GM10847 (cell line): ENCODE data around the gene SLC43A1.
A peak's percentile ranks its signal among the peaks of the same experiment; 100 is the strongest.

Source experiments
- POLR2A ChIP-seq: IDR thresholded peaks from 2 replicates; pipeline ENCODE4 v1.6.1; 2011; ENCODE audit not compliant: insufficient read length; ENCODE audit errors: extremely low read depth

Gene SLC43A1

DNA sequence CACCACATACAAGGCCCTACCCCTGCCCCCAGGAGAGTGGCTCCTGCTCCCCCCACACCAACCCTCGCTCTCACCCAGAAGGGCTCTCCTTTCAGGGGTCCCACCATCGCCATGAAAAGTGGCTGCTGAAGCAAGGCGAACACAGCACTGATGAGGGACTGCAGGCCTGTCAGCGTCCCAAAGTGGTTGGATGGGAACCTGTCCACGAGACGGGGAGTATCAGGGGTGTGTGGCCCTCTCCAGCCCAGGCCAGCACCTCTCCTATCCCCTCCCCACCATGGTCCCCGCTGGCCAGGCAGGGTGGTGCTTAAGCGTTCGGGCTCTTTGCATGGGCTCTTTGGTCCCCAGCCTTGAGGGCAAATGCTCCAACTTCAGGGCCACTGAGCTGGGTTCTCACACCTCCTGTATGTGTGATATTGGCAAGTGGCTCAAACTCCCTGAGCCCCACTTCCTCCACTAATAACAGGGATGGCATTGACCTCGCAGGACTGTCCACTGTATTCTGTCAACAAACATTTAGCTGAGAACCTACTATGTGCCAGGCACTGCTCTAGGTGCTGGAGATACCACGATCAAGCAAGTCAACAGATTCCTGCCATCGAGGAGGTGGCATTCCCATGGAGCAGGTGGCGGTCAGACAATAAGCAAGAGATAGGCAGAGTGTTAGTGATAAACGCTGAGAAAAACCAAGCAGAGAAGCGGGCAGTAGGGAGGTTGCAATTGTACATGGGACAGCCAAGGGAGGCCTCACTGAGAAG is 28.3 kb downstream of the SLC43A1 start:
- no peak for TF ChIP-seq POLR2A

DNA sequence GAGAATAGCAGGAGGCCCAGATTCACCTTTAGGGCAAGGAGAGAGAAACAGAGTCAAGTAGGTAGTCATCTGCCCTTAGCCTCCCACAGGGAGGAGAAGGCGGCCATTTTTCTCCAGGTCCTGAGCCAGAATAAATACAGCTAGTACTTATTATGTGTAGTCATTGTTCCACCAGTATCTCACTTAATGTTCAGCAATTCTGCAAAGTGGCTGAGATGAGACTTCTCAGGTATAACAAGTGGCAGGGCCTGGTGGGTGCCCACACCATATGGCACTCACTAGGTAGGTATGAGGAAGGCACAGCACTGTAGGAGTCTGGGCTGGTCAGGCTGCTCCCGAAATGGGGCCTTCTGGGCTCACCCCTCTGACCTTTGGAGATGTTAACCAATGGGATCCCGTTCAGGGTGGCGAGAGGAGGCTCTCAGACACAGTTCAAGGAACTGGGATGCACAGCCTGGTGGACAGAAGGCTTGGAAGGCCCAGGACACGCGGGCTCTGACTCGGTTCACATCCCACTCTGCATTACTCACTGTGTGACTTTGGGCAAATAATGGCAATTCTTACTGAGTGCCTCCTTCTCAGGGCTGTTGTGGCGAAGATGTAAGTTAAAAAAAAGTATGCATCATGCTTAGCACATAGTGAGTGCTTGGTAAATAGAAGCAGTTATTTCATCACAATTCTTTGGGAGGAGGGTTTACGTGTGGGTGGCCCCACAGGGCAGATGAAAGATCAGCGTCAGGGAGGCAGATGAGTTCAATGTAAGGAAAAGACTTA is 30.1 kb downstream of the SLC43A1 start:
- TF ChIP-seq POLR2A, result no peak

DNA sequence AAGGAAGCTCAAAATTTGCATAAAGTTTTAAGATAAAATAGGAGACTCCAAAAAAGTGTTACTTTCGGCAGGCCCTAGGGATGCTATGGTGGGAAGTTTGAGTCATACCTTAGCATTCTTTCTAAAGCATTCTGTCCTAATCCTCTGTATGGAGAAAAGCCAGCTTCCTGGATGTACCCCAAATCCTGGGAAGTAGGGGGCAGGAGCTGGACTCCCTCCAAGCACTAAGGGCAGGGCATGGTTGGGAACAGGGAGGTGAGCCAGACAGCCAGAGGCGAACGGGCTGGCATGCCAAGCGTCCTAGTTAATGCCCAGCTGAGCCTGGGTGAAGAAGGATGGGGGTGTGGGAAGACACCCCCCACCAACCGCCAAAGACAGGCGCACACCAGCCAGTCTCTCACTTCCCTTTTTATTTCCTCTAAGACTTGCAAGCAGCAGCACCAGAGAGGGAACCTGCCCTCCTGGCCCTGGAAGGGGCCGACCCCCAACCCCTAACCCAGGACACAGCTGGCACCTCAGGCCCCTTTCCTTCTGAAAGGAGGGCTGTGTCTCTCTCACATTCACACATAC is 31.3 kb downstream of the SLC43A1 start:
- TF ChIP-seq POLR2A, result no peak

DNA sequence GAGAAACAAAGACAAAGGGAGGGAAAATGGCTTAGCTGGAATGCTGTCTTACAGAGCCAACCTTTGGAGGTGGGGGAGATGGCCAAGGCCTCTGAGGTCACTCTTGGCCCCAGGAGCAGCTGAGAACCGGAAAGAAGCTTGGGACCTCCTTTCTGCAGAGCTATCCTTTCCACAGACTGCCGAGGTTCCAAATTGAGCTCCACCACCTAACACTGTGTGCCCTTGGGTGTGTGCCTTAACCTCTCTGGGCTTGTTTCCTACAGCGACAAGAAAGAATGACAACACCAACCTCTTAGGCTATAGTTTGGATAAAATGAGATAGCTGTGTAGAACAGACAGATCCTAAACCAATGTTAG is 32.0 kb downstream of the SLC43A1 start:
- no peak for TF ChIP-seq POLR2A

DNA sequence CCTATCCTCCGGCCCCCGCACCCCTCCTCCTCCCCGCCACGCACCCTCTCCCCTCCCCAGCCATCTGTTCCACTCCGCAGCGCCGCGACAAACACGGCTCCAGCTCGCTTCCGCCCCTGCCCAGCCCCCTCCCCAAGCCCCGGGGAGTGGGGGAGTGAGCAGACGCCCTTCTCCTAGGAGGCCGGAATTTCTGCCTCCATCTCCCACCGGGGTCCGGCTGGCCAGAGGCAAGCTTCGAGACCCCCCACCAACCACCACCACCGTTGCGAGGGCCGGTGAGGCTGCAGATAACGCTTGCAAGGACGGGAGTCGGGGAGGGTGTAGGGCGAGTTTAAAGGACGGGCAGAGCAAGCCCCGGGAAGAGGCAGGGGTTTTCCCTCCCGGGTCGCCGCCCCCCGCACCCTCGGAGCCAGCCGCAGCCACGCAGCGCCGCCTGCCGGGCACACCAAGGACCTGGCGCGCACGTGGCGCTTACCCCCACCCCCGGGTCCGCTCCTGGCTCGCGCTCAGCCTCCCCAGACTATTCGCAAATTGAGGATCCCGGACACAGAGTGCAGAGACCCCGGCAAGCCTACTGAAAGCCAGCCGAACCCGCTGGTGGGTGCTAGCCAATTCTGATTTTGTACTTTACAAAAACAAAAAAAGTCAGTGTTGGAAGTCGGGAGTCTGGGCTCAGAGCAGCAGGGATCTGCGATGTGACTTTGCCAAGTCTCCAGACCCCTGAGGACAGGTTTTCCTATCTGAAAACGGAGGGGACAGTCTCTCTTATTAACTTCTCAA is 32.5 kb downstream of the SLC43A1 start:
- no peak for TF ChIP-seq POLR2A

DNA sequence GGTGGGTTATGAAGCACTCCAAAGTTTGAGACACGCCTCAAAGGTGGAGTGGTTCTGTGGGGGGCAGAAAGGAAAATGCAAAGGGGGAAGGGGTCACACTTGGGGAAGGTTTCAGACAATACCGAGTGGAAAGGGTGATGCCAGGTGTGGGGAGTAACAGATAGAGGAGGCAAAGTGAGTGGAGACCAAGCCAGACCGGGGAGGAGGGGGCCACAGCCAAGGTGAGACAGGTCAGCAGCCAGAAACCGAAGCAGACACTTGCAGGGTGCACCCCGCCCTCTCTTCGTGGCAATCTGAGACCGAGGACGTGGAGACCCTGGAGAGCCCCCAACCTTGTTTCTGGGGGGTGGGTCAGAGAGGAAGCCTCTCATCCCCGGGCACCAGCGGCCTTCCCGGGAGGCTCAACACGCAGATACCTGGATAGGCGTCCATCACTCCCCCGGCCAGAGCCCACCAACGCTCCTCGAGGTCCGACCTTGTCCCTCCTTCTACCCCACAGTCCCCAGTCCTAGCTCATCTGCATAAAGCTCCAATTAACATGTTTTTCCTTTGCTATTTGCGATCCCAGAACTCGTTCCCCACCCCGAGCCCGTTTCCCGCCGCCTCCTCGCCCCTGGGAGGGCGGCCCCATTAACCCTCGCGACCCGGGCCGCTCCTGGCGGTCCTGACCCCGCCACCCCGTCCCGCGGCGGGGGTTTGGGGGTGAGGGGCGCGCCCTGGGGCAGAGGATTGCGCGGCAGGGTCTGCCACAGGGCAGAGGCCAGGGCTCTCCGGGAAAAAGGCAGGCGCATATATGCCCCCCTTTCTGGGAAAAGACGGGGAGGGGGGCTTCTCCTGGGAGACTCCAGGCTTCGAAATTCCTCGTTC is 33.4 kb downstream of the SLC43A1 start:
- no peak for TF ChIP-seq POLR2A

DNA sequence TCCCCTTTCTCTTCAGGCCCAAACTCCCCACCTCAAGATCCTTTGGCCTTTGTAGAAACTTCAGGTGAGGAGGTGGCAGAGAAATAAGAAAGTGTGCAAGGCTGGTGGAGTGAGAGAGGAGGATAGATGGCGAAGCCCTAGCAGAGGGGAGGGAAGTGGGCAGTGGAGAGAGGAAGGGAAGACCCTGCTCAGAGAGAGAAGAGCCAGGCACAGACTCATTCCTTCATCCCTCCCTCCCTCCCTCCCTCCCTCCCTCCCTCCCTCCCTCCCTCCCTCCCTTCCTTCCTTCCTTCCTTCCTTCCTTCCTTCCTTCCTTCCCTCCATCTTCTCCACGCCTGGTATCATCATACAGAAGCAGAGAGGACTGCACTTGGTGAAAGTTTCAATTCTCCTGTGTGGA is 34.2 kb downstream of the SLC43A1 start:
- TF ChIP-seq POLR2A, result no peak

DNA sequence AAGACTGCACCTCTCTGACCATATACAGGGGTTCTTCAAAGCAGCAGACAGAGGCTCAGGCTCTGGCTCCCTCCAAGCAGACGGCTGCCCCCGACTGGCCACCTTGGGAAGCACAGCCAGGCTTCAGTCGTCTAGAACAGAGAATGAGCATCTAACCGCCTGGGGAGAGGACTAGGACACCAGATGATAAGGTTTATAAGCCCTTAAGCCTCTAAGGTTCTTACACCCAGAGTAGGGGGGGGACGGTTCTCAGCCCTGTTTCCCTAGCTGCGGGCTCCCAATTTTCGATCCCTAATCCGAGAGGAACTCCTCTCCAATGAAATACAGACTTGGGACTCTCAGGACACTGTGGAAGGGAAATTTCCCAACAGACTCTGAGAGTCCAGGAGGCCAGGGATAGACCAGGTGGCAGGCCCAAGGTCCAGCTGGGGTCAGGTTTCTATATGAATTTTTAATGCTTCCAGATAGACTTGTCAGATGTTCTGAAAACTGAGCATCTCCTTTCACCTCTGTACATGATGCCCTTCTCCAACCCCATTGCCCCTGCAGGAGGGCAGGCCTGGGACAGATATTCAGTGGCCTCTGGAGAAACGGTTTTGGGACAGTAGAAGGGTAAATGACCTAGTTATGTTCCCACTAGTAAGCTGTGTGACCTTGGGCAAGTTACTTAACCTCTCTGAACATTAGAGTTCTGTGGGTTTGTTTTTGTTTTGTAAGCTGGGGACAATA is 34.9 kb downstream of the SLC43A1 start:
- no peak for TF ChIP-seq POLR2A

DNA sequence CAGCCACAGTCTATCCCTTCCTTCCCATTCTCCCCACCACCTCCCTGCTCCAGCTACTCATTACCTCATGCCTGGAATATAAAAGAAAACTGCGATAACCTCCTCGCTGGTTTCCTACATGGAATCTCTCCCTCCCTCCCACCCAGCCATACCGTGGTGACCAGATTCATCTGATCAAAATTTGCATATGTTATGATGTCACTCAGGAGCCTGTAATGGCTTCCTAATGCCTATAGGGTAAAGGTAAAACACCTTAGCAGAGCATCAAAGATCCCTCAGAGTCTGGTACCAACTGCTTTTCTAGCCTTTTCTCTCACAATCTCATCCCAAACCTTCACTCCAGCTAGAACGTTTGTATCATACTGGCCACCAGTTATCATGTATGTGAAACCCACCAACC is 35.6 kb downstream of the SLC43A1 start:
- no peak for TF ChIP-seq POLR2A

DNA sequence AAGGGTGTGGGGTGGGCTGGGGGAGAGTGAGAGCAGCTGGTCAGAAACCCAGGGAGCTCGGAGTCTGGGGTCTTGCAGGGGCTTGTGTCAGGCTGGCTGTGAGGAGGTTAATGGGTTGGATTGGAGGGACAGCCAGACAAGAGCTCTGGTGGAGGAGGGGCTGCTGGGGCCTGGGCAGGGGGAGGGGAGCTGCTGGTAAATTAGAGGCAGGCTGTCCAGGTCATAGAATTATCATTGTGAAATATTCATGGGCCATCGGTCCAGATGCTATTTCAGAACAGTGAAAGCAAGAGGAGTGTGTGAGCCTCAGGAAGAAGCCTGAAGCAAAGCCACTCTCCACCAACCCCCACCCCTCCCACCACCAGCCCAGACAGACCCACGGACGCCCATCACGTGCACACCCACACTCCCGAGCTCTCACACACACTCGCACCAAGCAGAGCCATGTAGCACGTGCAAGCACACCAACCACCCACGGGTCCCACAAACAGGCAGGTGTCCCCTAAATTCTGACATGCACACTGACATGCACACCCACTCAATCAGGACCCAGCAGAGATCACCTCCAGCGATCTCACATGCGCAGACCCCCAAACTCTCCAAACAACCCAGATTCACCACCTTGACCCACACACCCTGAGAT is 36.4 kb downstream of the SLC43A1 start:
- no peak for TF ChIP-seq POLR2A

DNA sequence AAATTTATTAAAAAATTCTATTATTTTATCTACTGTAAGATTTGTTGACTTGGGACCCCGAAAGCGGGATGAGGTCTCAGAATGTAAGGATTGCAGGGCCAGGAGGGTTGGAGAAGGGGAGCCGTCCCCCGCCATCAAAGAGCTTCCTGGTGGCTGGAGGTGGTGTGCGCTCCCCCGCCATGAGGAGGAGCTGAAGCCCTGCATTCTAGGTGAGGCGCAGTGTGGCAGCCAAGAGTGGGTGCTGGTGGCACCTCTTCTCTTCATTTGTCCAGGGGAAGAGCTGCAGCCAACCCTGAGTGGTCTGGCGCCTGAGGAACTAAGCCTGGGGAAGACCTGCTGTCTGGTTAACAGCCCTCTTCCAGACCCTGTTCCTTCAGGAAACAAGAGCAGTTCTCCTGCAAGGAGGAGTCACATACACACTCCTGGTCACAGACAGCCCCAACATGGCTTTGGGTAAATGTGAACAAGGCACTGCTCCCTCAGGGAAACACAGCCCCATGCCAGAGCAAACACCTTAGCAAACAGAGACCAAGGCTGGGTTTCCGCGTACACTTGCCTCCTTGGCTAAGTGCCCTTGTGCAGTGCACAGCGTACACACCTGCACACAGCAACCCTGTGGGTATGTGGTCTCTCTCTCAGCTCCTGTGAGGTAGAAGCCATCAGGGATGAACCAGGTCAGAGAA is 37.9 kb downstream of the SLC43A1 start:
- TF ChIP-seq POLR2A, result no peak

DNA sequence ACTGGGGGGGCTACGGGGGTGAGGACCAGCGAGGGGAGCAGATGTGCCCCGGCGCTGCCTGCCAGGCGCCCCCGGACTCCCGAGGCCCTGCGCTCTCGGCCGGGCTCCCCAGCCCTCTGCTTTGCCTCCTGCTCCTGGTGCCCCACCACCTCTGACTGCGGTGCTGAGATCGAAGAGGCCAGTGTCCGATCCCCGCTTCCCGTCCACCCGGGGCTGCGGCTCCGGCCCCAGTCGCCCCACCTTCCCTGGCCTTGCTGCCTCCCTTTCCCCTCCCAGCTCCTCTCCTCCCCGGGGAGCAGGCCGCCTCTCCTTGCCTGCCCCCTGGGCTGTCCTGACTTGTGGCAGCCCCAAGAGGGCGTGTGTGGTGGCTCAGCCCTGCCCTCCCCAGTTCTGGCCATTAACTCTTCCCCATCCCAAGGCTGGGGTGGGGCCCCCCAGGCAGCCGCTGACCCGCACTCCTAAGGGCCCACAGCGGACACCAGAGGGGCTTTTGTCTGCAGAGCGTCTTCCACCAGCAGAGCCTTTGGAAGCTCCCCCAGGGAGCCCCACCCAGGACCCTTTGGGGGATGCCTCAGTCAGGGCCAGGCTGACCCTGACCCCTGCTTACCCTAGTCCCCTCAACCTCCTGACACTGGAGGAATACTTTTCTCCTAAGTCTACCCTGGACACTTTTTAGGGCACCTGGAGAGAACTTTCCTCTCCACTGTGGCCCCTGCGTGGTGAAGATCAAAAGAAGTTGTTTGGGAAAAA is 38.6 kb downstream of the SLC43A1 start:
- peak; percentile 13 for TF ChIP-seq POLR2A
